Fibroblast of villous mesenchyme (primary cell): ENCODE data around the gene UBE2O. TPM values are rescaled to one million over a fixed set of nuclear protein-coding genes. Genes with fewer than 3 reads are reported as not detected.
"Not testable (repeated sequence)": the region's sequence is repeated elsewhere in the genome, so short reads cannot be mapped to it uniquely, and the experiment has no call there.

Source experiments
- DNase-seq: peaks from one replicate; pipeline ENCODE4 v3.0.0-alpha.2; 2010; ENCODE audit warnings: low read depth
- H3K4me3 ChIP-seq: 2 replicates; pipeline ENCODE4 v1.5.1; 2011; ENCODE audit warnings: low read depth, mild to moderate bottlenecking, low read length
- total RNA-seq: library from RNA; depleted of rRNA; stranded (reverse); fragments of >200 nt; gene quantifications from 2 replicates; pipeline ENCODE4 v1.2.3, GENCODE V29; 2012
- TF ChIP-seq, protein P1 (sequence below): IDR thresholded peaks from 2 replicates; pipeline ENCODE4 v1.5.1; 2012; ENCODE audit warnings: low read depth, mild to moderate bottlenecking, low read length; ENCODE audit not compliant: insufficient read depth

The UBE2O gene
- total RNA-seq, 1 donor, result 25.9 TPM

DNA sequence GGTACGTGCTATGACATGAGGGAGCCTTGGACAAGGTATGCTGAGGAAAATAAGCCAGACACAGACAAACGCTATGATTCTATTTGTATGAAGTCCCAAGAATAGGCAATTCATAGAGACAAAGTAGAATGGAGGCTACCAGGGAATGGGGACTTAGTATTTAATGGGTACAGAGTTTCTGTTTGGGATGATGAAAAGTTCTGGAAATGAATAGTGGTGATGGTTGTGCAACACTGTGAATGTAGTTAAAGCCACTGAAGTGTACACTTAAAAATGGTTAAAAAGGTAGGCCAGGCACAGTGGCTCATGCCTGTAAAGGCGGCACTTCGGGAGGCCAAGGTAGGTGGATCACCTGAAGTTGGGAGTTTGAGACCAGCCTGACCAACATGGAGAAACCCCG, 102.5 kb downstream of the UBE2O start:
- TF ChIP-seq, protein P1, sequence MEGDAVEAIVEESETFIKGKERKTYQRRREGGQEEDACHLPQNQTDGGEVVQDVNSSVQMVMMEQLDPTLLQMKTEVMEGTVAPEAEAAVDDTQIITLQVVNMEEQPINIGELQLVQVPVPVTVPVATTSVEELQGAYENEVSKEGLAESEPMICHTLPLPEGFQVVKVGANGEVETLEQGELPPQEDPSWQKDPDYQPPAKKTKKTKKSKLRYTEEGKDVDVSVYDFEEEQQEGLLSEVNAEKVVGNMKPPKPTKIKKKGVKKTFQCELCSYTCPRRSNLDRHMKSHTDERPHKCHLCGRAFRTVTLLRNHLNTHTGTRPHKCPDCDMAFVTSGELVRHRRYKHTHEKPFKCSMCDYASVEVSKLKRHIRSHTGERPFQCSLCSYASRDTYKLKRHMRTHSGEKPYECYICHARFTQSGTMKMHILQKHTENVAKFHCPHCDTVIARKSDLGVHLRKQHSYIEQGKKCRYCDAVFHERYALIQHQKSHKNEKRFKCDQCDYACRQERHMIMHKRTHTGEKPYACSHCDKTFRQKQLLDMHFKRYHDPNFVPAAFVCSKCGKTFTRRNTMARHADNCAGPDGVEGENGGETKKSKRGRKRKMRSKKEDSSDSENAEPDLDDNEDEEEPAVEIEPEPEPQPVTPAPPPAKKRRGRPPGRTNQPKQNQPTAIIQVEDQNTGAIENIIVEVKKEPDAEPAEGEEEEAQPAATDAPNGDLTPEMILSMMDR, result no peak
- DNase-seq, result no peak
- no peak overlapping the region for H3K4me3 ChIP-seq

DNA sequence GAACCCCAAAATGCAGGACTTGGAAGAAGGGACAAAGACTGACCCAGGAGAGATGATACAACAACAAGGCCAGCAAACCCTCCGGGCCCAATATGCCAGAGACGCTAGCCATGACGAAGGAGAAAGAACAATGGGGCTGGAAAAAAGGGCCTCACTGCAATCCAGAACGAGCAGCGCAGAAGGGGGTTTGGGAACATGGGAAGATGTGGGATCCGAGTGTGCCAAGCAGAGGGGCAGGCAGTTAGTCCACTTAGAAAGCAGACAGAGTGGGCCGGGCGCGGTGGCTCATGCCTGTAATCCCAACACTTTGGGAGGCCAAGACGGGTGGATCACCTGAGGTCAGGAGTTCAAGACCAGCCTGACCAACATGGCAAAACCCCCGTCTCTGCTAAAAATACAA, 106.0 kb downstream of the UBE2O start:
- DNase-seq, H3K4me3 ChIP-seq: not testable (repeated sequence)

DNA sequence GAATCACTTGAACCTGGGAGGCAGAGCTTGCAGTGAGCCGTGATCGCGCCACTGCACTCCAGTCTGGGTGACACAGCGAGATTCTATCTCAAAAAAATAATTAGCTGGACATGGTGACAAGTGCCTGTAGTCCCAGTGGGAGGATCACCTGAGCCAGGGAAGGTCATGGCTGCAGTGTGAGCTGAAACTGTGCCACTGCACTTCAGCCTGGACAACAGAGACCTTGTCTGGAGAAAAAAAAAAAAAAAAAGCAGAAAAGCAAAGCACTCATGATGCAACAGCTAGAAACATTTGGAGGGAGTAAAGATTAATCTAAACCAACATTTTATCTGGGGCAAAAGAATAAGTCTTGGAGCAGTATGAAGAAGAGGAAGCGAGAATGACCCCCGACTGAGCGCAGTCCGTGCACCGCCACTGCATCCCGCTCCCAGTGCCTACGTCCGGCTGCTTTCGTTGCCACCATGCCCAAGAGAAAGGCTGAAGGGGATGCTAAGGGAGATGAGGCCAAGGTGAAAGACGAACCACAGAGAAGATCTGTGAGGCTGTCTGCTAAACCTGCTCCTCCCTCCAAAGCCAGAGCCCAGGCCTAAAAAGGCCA, 107.5 kb downstream of the UBE2O start:
- DNase-seq, result no peak
- TF ChIP-seq, protein P1, result no peak
- no peak overlapping the region for H3K4me3 ChIP-seq

DNA sequence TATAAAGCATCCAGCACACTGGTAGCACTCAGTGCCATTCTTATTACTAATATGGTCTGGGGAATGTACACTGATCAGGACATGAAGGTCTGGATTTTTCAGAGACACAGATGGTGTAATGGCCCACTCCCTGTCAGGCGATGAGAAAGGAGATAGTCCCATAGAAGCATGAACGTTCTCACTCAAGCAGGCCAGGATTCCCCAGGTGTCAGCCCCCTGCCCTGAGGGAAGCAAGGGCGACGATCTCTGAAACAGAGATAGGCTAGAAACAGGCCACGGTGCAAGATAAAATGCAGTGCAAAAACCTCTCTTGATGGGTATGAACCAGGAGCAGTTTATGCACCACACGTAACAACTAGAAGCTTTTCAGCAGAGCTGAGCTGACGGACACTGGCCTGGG, 109.8 kb downstream of the UBE2O start:
- TF ChIP-seq, protein P1, result no peak
- DNase-seq, result no peak
- no peak overlapping the region for H3K4me3 ChIP-seq

DNA sequence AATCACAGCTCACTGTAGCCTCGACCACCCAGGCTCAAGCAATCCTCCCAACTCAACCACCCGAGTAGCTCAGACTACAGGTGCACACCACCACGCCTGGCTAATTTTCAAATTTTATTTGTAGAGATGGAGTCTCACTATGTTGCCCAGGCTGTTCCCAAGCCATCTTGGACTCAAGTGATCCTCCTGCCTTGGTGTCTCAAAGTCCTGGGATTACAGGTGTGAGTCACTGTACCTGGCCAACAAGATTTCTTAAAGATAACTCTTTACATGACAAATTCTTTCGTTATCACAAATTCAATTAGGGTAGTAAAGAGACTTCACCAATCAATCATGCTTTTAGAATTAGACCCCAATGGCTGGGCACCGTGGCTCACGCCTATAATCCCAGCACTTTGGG, 111.7 kb downstream of the UBE2O start:
- TF ChIP-seq, protein P1, result no peak
- H3K4me3 ChIP-seq, result no peak overlapping the region
- DNase-seq, result no peak

Other genes starting within 250 kb of the UBE2O start
- 4.7 and 10.0 TPM in 2 replicates for gene RNF157, start 212.7 kb downstream of the UBE2O start, total RNA-seq
- 5.5 and 5.6 TPM in 2 replicates for gene UBALD2, start 187.8 kb downstream of the UBE2O start, total RNA-seq
- gene QRICH2, start 144.9 kb downstream of the UBE2O start, total RNA-seq, result 2.2 and 2.6 TPM in 2 replicates
- 48.8 and 55.1 TPM in 2 replicates for gene PRPSAP1, start 99.2 kb downstream of the UBE2O start, total RNA-seq
- gene SPHK1, start 68.5 kb downstream of the UBE2O start, total RNA-seq, result 47.5 and 121 TPM in 2 replicates
- gene AANAT, start 14.5 kb upstream of the UBE2O start, total RNA-seq, result not detected in 2 replicates
- gene RHBDF2, start 48.3 kb upstream of the UBE2O start, total RNA-seq, result 13.4 and 14.2 TPM in 2 replicates
- gene CYGB, start 84.6 kb upstream of the UBE2O start, total RNA-seq, result 11.7 and 14.2 TPM in 2 replicates
- 1.6 and 2.2 TPM in 2 replicates for gene PRCD, start 86.9 kb upstream of the UBE2O start, total RNA-seq
- gene ST6GALNAC2, start 132.7 kb upstream of the UBE2O start, total RNA-seq, result 0.86 and 1.9 TPM in 2 replicates
- not detected in 2 replicates for gene ST6GALNAC1, start 190.6 kb upstream of the UBE2O start, total RNA-seq